Renal pelvis (tissue), 3 donors: ENCODE measurements around the gene MUSK. TPM values are rescaled to one million over a fixed set of nuclear protein-coding genes. Genes with fewer than 3 reads are reported as not detected.

Experiments used
- polyA plus RNA-seq, 3 donors: library from polyadenylated mRNA; unstranded; fragments of 120-200 nt; gene quantifications; one replicate each; pipeline ENCODE4 v1.2.1, GENCODE V29; 2013; ENCODE audit not compliant: insufficient read length in 3 of 3

The MUSK gene
- polyA plus RNA-seq, 3 donors, result 0.04 to 0.23 (median 0.15) TPM

Other genes with a start within 250 kb of the MUSK start
- gene SVEP1, start 89.0 kb upstream of the MUSK start, polyA plus RNA-seq, result 1 to 10 TPM; 6.6 to 7.9 (median 6.6) TPM